Measurements from ENCODE around the gene XPR1. TPM values are rescaled to one million over a fixed set of nuclear protein-coding genes. Genes with fewer than 3 reads are reported as not detected.

Gene XPR1
- total RNA-seq, 1 donor from 2014 or later = 25.4 TPM

- peaks cover 1% of the 10 kb centered on the region for H3K27me3 ChIP-seq (ENCODE audit: control insufficient read depth, insufficient read depth, low read length)
- DNase-seq (ENCODE audit: low read depth) = no peak
- TF ChIP-seq, protein P1, sequence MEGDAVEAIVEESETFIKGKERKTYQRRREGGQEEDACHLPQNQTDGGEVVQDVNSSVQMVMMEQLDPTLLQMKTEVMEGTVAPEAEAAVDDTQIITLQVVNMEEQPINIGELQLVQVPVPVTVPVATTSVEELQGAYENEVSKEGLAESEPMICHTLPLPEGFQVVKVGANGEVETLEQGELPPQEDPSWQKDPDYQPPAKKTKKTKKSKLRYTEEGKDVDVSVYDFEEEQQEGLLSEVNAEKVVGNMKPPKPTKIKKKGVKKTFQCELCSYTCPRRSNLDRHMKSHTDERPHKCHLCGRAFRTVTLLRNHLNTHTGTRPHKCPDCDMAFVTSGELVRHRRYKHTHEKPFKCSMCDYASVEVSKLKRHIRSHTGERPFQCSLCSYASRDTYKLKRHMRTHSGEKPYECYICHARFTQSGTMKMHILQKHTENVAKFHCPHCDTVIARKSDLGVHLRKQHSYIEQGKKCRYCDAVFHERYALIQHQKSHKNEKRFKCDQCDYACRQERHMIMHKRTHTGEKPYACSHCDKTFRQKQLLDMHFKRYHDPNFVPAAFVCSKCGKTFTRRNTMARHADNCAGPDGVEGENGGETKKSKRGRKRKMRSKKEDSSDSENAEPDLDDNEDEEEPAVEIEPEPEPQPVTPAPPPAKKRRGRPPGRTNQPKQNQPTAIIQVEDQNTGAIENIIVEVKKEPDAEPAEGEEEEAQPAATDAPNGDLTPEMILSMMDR (IDR thresholded peaks at IDR 0.05; ENCODE audit: insufficient read depth, low read length, poor library complexity, severe bottlenecking) = no peak
- H3K4me3 ChIP-seq (ENCODE audit: low read depth, low read length) = no peak overlapping the region
- H3K36me3 ChIP-seq (ENCODE audit: control insufficient read depth, insufficient read depth, low read length) = no peaks in the 10 kb centered on the region
Observed at GRCh38 chr1:180933141-180933540, 301.3 kb downstream of the XPR1 start.

GRCh38 chr1:180934563-180934962 is 302.7 kb downstream of the XPR1 start:
- peaks cover 9% of the 10 kb centered on the region for H3K27me3 ChIP-seq (ENCODE audit: control insufficient read depth, insufficient read depth, low read length)
- no peak for DNase-seq (ENCODE audit: low read depth)

DNA sequence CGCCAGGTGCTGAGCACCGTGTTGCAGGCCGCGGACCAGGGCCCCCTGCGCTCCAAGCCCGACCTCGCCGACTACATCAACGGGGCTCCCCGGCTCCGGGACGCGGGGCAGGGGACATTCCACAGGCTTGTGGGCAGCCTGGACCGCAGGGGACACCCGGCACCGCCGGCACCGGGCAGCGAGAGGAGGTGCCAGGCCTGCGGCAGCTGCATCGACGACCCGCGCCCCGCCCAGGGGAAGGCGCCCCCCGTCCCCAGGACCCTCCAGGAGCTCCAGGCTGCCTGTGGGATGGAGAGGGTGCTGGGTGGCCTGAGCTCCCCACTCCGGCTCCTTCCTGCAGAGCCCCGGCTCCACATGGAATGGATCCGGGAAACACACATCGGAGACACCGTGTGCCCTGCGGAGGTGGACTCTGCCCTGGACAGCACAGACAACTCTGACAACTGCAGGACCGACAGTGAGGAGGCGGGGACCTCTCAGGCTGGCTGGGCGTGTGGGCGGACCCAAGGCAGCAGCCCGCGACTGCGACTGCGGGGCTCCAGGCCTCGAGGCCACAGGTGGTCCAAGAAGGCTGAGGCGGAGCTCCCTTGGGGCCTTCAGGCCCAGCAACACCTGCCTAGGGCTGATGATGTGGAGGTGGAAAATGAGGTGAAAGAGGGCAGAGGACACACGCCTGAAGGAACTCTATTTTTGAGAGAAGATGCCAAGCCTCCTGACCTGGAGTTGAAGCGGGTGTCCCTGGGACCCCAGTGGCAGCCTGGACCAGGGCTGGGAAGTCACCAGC is 303.7 kb downstream of the XPR1 start:
- Histone ChIP-seq H3K27me3 (ENCODE audit: control insufficient read depth, insufficient read depth, low read length) (peaks cover 9% of the 10 kb centered on the region), H3K36me3 (ENCODE audit: control insufficient read depth, insufficient read depth, low read length) (no peaks in the 10 kb centered on the region), H3K4me3 (ENCODE audit: low read depth, low read length) (no peak overlapping the region)
- TF ChIP-seq, protein P1 (IDR thresholded peaks at IDR 0.05; ENCODE audit: insufficient read depth, low read length, poor library complexity, severe bottlenecking) = no peak
- DNase-seq (ENCODE audit: low read depth) = no peak

More at GRCh38 chr1:180934563-180934962, 302.7 kb downstream of the XPR1 start:
- Histone ChIP-seq H3K36me3 (ENCODE audit: control insufficient read depth, insufficient read depth, low read length) (no peaks in the 10 kb centered on the region), H3K4me3 (ENCODE audit: low read depth, low read length) (no peak overlapping the region)
- TF ChIP-seq, protein P1 (IDR thresholded peaks at IDR 0.05; ENCODE audit: insufficient read depth, low read length, poor library complexity, severe bottlenecking) = no peak

GRCh38 chr1:180936110-180937011 is 304.5 kb downstream of the XPR1 start:
- no peak for DNase-seq (ENCODE audit: low read depth)
- Histone ChIP-seq H3K4me3 (ENCODE audit: low read depth, low read length) (no peak overlapping the region), H3K27me3 (ENCODE audit: control insufficient read depth, insufficient read depth, low read length) (peaks cover 9% of the 10 kb centered on the region), H3K36me3 (ENCODE audit: control insufficient read depth, insufficient read depth, low read length) (no peaks in the 10 kb centered on the region)
- TF ChIP-seq, protein P1 (IDR thresholded peaks at IDR 0.05; ENCODE audit: insufficient read depth, low read length, poor library complexity, severe bottlenecking) = no peak

- DNase-seq (ENCODE audit: low read depth) = no peak
- Histone ChIP-seq H3K4me3 (ENCODE audit: low read depth, low read length) (no peak overlapping the region), H3K27me3 (ENCODE audit: control insufficient read depth, insufficient read depth, low read length) (peaks cover 9% of the 10 kb centered on the region), H3K36me3 (ENCODE audit: control insufficient read depth, insufficient read depth, low read length) (no peaks in the 10 kb centered on the region)
- TF ChIP-seq, protein P1 (IDR thresholded peaks at IDR 0.05; ENCODE audit: insufficient read depth, low read length, poor library complexity, severe bottlenecking) = no peak
Observed at GRCh38 chr1:180937012-180937372, 305.2 kb downstream of the XPR1 start.
